K562 (cell line): ENCODE results near the gene SHISA4. TPM values are rescaled to one million over a fixed set of nuclear protein-coding genes. Genes with fewer than 3 reads are reported as not detected.

ENCODE experiments used
- ARID1B ChIP-seq: fragments of 450-650 bp; IDR thresholded peaks from 2 replicates; pipeline ENCODE4 v1.6.1; 2016; ENCODE audit warnings: antibody characterized with exemption, mild to moderate bottlenecking, inconsistent platforms
- CBFA2T3 ChIP-seq: fragments of 450-650 bp; IDR thresholded peaks from 2 replicates; pipeline ENCODE4 v1.6.1; 2017
- CEBPG ChIP-seq, 3 experiments: fragments of 200-800 bp in 1 of 3; sonication (Bioruptor generic) in 1 of 3; sonication (generic) in 1 of 3; formaldehyde crosslinking in 1 of 3; IDR thresholded peaks in 2 of 3; conservative IDR thresholded peaks in 1 of 3; 2 replicates each; pipeline versions ENCODE4 v1.6.1 to v1.8.0; 2016 to 2022; ENCODE audit warnings: missing compliant biosample characterization in 2 of 3, missing genetic modification characterization in 2 of 3, mild to moderate bottlenecking in 1 of 3, missing genetic modification reagents in 1 of 3
- EWSR1 ChIP-seq: fragments of 450-650 bp; IDR thresholded peaks from 2 replicates; pipeline ENCODE4 v1.6.1; 2018; ENCODE audit warnings: borderline replicate concordance, mild to moderate bottlenecking, low read depth, moderate library complexity; ENCODE audit not compliant: partially characterized antibody
- GTF2F1 ChIP-seq: IDR thresholded peaks from 2 replicates; pipeline ENCODE4 v1.6.1; 2011; ENCODE audit warnings: low read depth, low read length, improper control_type of control experiment
- KDM1A ChIP-seq, 2 experiments: fragments of 450-650 bp; IDR thresholded peaks; 2 replicates each; pipeline ENCODE4 v1.6.1; 2016; ENCODE audit warnings: mild to moderate bottlenecking in 2 of 2
- MECOM ChIP-seq: fragments of 250-450 bp; sonication (Bioruptor Pico); IDR thresholded peaks from 2 replicates; pipeline ENCODE4 v1.8.0; 2022; ENCODE audit warnings: inconsistent platforms
- MTA1 ChIP-seq: fragments of 450-650 bp; IDR thresholded peaks from 2 replicates; pipeline ENCODE4 v1.6.1; 2017; ENCODE audit warnings: borderline replicate concordance
- NR2C2 ChIP-seq, 2 experiments: fragments of 200-800 bp in 1 of 2; sonication (Bioruptor generic) in 1 of 2; sonication (generic) in 1 of 2; formaldehyde crosslinking in 1 of 2; IDR thresholded peaks; 2 replicates each; pipeline versions ENCODE4 v1.6.1 to v1.8.0; 2016 to 2022; ENCODE audit warnings: mild to moderate bottlenecking in 1 of 2, missing compliant biosample characterization in 1 of 2, missing genetic modification characterization in 1 of 2, missing genetic modification reagents in 1 of 2
- NRF1 ChIP-seq, 2 experiments: fragments of 450-650 bp; IDR thresholded peaks in 1 of 2; conservative IDR thresholded peaks in 1 of 2; 2 replicates each; pipeline ENCODE4 v1.6.1; 2014; ENCODE audit warnings: mild to moderate bottlenecking in 2 of 2
- SIN3B ChIP-seq: fragments of 450-650 bp; IDR thresholded peaks from 2 replicates; pipeline ENCODE4 v1.6.1; 2017; ENCODE audit warnings: low read depth, mild to moderate bottlenecking, moderate library complexity
- SMARCE1 ChIP-seq: fragments of 450-650 bp; IDR thresholded peaks from 2 replicates; pipeline ENCODE4 v1.7.1; 2016; ENCODE audit warnings: mild to moderate bottlenecking
- STAT5A ChIP-seq: IDR thresholded peaks from 2 replicates; pipeline ENCODE4 v1.6.1; 2012; ENCODE audit warnings: low read length, inconsistent platforms, borderline replicate concordance
- XRCC3 ChIP-seq: fragments of 450-650 bp; IDR thresholded peaks from 2 replicates; pipeline ENCODE4 v1.6.1; 2017; ENCODE audit warnings: mild to moderate bottlenecking, moderate library complexity
- ZEB2 ChIP-seq: fragments of 450-650 bp; IDR thresholded peaks from 2 replicates; pipeline ENCODE4 v1.6.1; 2016
- polyA plus RNA-seq, 8 experiments: library from polyadenylated mRNA; depleted of rRNA in 4 of 8; stranded (reverse) in 5 of 8; unstranded in 3 of 8; fragments of >200 nt; fragmentation: Nextera tagmentation in 2 of 8; fragmentation: Illumina TruSeq in 1 of 8; extraction: Ambion mirVana in 2 of 8; extraction: Trizol in 1 of 8; gene quantifications; 2 replicates each; pipeline versions ENCODE4 v1.2.1 to v1.2.3, GENCODE V29; 2011 to 2014; ENCODE audit warnings: inconsistent platforms in 1 of 8, missing spikeins in 1 of 8
- total RNA-seq, 7 experiments: library from RNA; depleted of rRNA in 6 of 7; stranded (reverse); fragments of >200 nt in 6 of 7; fragmentation: Illumina TruSeq in 2 of 7; extraction: Trizol in 2 of 7; gene quantifications; 2 replicates each; pipeline versions ENCODE4 v1.2.1 to v1.2.3, GENCODE V29; 2011 to 2021; ENCODE audit warnings: low replicate concordance in 1 of 7
- TF ChIP-seq, protein P1 (sequence below): sonication (generic); formaldehyde crosslinking; IDR thresholded peaks from 2 replicates; pipeline ENCODE4 v1.8.1; 2022; ENCODE audit warnings: missing genetic modification reagents
- TF ChIP-seq, protein P2 (sequence below): fragments of 450-650 bp; IDR thresholded peaks from 2 replicates; pipeline ENCODE4 v1.7.1; 2018; ENCODE audit warnings: mild to moderate bottlenecking, low read depth; ENCODE audit not compliant: partially characterized antibody

The SHISA4 gene
- total and polyA plus RNA-seq, 9 of the 15 experiments (the other 6 are each of a cell fraction or from before 2014, with no cell fraction given): 0.15 to 0.95 (median 0.68) TPM; not detected in 2

DNA sequence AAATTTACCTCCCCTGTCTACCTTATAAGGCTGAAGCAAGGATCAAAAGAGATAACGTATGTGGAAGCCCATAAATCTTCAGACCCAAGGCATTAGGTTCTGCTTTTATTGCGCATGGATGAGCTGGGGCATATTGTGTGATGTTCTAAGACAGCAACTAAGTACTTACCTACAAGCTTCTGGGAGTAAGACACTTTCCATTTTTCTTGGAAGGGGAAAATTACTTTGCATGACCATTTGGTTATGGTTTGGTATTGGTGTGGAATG, 36.5 kb downstream of the SHISA4 start (continued):
- no peak for TF ChIP-seq EWSR1
- peak; percentile 17 for TF ChIP-seq ARID1B
- TF ChIP-seq MECOM: peak; percentile 93
- TF ChIP-seq, protein P1, sequence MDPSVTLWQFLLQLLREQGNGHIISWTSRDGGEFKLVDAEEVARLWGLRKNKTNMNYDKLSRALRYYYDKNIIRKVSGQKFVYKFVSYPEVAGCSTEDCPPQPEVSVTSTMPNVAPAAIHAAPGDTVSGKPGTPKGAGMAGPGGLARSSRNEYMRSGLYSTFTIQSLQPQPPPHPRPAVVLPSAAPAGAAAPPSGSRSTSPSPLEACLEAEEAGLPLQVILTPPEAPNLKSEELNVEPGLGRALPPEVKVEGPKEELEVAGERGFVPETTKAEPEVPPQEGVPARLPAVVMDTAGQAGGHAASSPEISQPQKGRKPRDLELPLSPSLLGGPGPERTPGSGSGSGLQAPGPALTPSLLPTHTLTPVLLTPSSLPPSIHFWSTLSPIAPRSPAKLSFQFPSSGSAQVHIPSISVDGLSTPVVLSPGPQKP: no peak
- TF ChIP-seq ZEB2: peak; percentile 97; the same call in 1 of the 2 replicates
- no peak for TF ChIP-seq GTF2F1
- TF ChIP-seq SIN3B: no peak
- no peak for TF ChIP-seq NR2C2 (CRISPR knock-in tag; IDR thresholded peaks at IDR 0.05)
- TF ChIP-seq NR2C2 (tag; IDR thresholded peaks at IDR 0.05): peak; percentile 43; the same call in 1 of the 2 replicates
- TF ChIP-seq XRCC3: no peak
- TF ChIP-seq MTA1: peak; percentile 76; the same call in 1 of the 2 replicates
- peak; percentile 74 to 76 for TF ChIP-seq NRF1 (conservative IDR thresholded peaks at IDR 0.05 in 1 of 2, IDR thresholded peaks at IDR 0.05 in 1 of 2)
- no peak for TF ChIP-seq STAT5A
- TF ChIP-seq KDM1A (IDR thresholded peaks at IDR 0.05): peak in 1 of 2 experiments; percentile 19; a peak in 1 of 4 replicates
- no peak for TF ChIP-seq CBFA2T3
- TF ChIP-seq, protein P2, sequence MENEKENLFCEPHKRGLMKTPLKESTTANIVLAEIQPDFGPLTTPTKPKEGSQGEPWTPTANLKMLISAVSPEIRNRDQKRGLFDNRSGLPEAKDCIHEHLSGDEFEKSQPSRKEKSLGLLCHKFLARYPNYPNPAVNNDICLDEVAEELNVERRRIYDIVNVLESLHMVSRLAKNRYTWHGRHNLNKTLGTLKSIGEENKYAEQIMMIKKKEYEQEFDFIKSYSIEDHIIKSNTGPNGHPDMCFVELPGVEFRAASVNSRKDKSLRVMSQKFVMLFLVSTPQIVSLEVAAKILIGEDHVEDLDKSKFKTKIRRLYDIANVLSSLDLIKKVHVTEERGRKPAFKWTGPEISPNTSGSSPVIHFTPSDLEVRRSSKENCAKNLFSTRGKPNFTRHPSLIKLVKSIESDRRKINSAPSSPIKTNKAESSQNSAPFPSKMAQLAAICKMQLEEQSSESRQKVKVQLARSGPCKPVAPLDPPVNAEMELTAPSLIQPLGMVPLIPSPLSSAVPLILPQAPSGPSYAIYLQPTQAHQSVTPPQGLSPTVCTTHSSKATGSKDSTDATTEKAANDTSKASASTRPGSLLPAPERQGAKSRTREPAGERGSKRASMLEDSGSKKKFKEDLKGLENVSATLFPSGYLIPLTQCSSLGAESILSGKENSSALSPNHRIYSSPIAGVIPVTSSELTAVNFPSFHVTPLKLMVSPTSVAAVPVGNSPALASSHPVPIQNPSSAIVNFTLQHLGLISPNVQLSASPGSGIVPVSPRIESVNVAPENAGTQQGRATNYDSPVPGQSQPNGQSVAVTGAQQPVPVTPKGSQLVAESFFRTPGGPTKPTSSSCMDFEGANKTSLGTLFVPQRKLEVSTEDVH: no peak
- no peak for TF ChIP-seq CEBPG (CRISPR knock-in tag; IDR thresholded peaks at IDR 0.05)
- 0 out of 4 replicates have a peak, but pooled peaks of 1 of the 2 experiments have one; percentile 39 for TF ChIP-seq CEBPG (tag; conservative IDR thresholded peaks at IDR 0.05 in 1 of 2, IDR thresholded peaks at IDR 0.05 in 1 of 2)
- TF ChIP-seq SMARCE1: peak; percentile 18; the same call in 1 of the 2 replicates
